Measurements from ENCODE around the gene VPS13D.
"Not testable (repeated sequence)": the region's sequence is repeated elsewhere in the genome, so short reads cannot be mapped to it uniquely, and the experiment has no call there.

VPS13D gene

GRCh38 chr1:12284486-12284885, 54.7 kb downstream of the VPS13D start:
- in situ Hi-C loops (cut with HindIII; ENCODE audit: low sequenced_read_pairs), result no loop called here

- in situ Hi-C loops (cut with HindIII; ENCODE audit: low sequenced_read_pairs), result no loop called here
Observed at GRCh38 chr1:12285496-12286143, 55.8 kb downstream of the VPS13D start.

- in situ Hi-C loops (cut with HindIII; ENCODE audit: low sequenced_read_pairs), result no loop called here
Observed at GRCh38 chr1:12287869-12288268, 58.0 kb downstream of the VPS13D start.

- in situ Hi-C loops (cut with HindIII; ENCODE audit: low sequenced_read_pairs), result no loop called here
Observed at GRCh38 chr1:12290828-12291227, 61.0 kb downstream of the VPS13D start.

GRCh38 chr1:12293416-12293815, 63.6 kb downstream of the VPS13D start:
- in situ Hi-C loops (cut with HindIII; ENCODE audit: low sequenced_read_pairs), result no loop called here

- in situ Hi-C loops (cut with HindIII; ENCODE audit: low sequenced_read_pairs), result no loop called here
Observed at GRCh38 chr1:12294076-12294475, 64.2 kb downstream of the VPS13D start.

GRCh38 chr1:12296016-12296415, 66.2 kb downstream of the VPS13D start:
- in situ Hi-C loops (cut with HindIII; ENCODE audit: low sequenced_read_pairs), result no loop called here

- in situ Hi-C loops (cut with HindIII; ENCODE audit: low sequenced_read_pairs), result no loop called here
Observed at GRCh38 chr1:12296623-12297022, 66.8 kb downstream of the VPS13D start.

- in situ Hi-C loops (cut with HindIII; ENCODE audit: low sequenced_read_pairs), result no loop called here
Observed at GRCh38 chr1:12300706-12301105, 70.9 kb downstream of the VPS13D start.

- in situ Hi-C loops (cut with HindIII; ENCODE audit: low sequenced_read_pairs), result no loop called here
Observed at GRCh38 chr1:12301518-12302237, 71.8 kb downstream of the VPS13D start.

- in situ Hi-C loops (cut with HindIII; ENCODE audit: low sequenced_read_pairs), result no loop called here
Observed at GRCh38 chr1:12302798-12303447, 73.1 kb downstream of the VPS13D start.

- in situ Hi-C loops (cut with HindIII; ENCODE audit: low sequenced_read_pairs), result no loop called here
Observed at GRCh38 chr1:12305377-12305776, 75.5 kb downstream of the VPS13D start.

- in situ Hi-C loops (cut with HindIII; ENCODE audit: low sequenced_read_pairs), result no loop called here
Observed at GRCh38 chr1:12309783-12310742, 80.2 kb downstream of the VPS13D start.

GRCh38 chr1:12314333-12314903, 84.6 kb downstream of the VPS13D start:
- in situ Hi-C loops (cut with HindIII; ENCODE audit: low sequenced_read_pairs), result no loop called here

GRCh38 chr1:12315146-12315545, 85.3 kb downstream of the VPS13D start:
- in situ Hi-C loops (cut with HindIII; ENCODE audit: low sequenced_read_pairs), result no loop called here

GRCh38 chr1:12316331-12316730, 86.5 kb downstream of the VPS13D start:
- in situ Hi-C loops (cut with HindIII; ENCODE audit: low sequenced_read_pairs), result no loop called here

GRCh38 chr1:12320486-12320885, 90.7 kb downstream of the VPS13D start:
- in situ Hi-C loops (cut with HindIII; ENCODE audit: low sequenced_read_pairs), result no loop called here

GRCh38 chr1:12324423-12324822, 94.6 kb downstream of the VPS13D start:
- in situ Hi-C loops (cut with HindIII; ENCODE audit: low sequenced_read_pairs), result no loop called here

- in situ Hi-C loops (cut with HindIII; ENCODE audit: low sequenced_read_pairs), result not testable (repeated sequence)
Observed at GRCh38 chr1:12324973-12325372, 95.1 kb downstream of the VPS13D start.

GRCh38 chr1:12326986-12327385, 97.2 kb downstream of the VPS13D start:
- in situ Hi-C loops (cut with HindIII; ENCODE audit: low sequenced_read_pairs), result no loop called here

GRCh38 chr1:12327566-12327965, 97.7 kb downstream of the VPS13D start:
- in situ Hi-C loops (cut with HindIII; ENCODE audit: low sequenced_read_pairs), result no loop called here

Measured in DLD1 (cell line).